PFSK-1 (cell line): ENCODE measurements around the gene SERTM1.

ENCODE experiments used
- SIN3A ChIP-seq: IDR thresholded peaks from 2 replicates; pipeline ENCODE4 v1.6.1; 2012; ENCODE audit warnings: mild to moderate bottlenecking, low read length, moderate library complexity, borderline replicate concordance; ENCODE audit not compliant: insufficient read depth
- TAF1 ChIP-seq: IDR thresholded peaks from 2 replicates; pipeline ENCODE4 v1.6.1; 2012; ENCODE audit warnings: low read length, control low read depth, borderline replicate concordance; ENCODE audit not compliant: insufficient read depth
- TF ChIP-seq, protein P1 (sequence below), 2 experiments: IDR thresholded peaks; 2 replicates each; pipeline versions ENCODE4 v1.6.1 to v1.8.0; 2011 to 2012; ENCODE audit warnings: low read depth in 2 of 2, low read length in 2 of 2, control low read depth in 1 of 2, inconsistent platforms in 1 of 2, mild to moderate bottlenecking in 1 of 2, moderate library complexity in 1 of 2; ENCODE audit not compliant: insufficient read depth in 1 of 2

DNA sequence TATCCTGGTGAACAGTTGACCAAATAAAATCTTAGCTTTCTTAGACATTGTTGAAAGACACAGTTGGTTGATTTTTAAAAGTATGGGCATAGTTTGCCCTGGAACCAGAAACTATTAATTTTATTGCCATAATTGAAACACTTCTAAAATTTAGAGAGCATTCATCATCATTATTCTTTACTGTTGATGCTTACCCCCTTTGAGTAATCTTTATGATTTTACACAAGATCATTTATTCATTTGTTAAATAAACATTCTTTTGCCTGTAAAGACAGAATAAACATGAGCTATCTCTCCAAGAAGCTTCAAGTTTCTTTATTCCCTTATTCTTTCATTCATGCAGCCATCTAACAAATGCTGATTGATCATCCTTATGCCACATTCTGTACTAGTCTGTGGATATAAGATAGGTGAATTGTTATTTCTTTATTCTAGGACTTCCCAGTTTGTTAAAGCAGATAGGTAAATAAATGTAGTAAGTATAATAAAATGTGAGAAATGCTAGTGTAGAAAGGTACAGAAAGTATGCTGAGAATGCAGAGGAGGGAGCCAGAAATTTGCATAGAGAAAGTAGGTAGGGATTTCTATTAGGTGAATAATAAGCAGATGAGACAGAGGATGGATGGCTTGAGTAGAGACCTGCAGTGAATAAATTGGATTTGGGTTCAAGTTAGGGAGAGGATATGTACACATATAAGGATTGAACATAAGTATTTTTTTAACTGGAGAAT, 8.2 kb downstream of the SERTM1 start:
- TF ChIP-seq, protein P1, sequence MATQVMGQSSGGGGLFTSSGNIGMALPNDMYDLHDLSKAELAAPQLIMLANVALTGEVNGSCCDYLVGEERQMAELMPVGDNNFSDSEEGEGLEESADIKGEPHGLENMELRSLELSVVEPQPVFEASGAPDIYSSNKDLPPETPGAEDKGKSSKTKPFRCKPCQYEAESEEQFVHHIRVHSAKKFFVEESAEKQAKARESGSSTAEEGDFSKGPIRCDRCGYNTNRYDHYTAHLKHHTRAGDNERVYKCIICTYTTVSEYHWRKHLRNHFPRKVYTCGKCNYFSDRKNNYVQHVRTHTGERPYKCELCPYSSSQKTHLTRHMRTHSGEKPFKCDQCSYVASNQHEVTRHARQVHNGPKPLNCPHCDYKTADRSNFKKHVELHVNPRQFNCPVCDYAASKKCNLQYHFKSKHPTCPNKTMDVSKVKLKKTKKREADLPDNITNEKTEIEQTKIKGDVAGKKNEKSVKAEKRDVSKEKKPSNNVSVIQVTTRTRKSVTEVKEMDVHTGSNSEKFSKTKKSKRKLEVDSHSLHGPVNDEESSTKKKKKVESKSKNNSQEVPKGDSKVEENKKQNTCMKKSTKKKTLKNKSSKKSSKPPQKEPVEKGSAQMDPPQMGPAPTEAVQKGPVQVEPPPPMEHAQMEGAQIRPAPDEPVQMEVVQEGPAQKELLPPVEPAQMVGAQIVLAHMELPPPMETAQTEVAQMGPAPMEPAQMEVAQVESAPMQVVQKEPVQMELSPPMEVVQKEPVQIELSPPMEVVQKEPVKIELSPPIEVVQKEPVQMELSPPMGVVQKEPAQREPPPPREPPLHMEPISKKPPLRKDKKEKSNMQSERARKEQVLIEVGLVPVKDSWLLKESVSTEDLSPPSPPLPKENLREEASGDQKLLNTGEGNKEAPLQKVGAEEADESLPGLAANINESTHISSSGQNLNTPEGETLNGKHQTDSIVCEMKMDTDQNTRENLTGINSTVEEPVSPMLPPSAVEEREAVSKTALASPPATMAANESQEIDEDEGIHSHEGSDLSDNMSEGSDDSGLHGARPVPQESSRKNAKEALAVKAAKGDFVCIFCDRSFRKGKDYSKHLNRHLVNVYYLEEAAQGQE (IDR thresholded peaks at IDR 0.05; ENCODE audit: insufficient read depth in 1 of 2, low read depth in 2 of 2, low read length in 2 of 2), result no peak
- TF ChIP-seq TAF1, result no peak
- no peak for TF ChIP-seq SIN3A
